Neural cell (in vitro differentiated cells): ENCODE data around the gene INF2.

Experiments used
- EZH2 ChIP-seq: fragments of 200-600, 300-800 bp; shearing (Covaris generic), sonication (generic); IDR thresholded peaks from 2 replicates; pipeline ENCODE4 v1.6.1; 2014; ENCODE audit warnings: antibody characterized with exemption, low read length, borderline replicate concordance, mild to moderate bottlenecking; ENCODE audit not compliant: insufficient read depth, poor library complexity, severe bottlenecking
- POLR2AphosphoS5 ChIP-seq: IDR thresholded peaks from 2 replicates; pipeline ENCODE4 v1.6.1; 2012
- RAD21 ChIP-seq: fragments of 450-650 bp; conservative IDR thresholded peaks from 2 replicates; pipeline ENCODE4 v1.6.1; 2014; ENCODE audit warnings: antibody characterized with exemption, mild to moderate bottlenecking, moderate library complexity
- SMC3 ChIP-seq: fragments of 450-650 bp; conservative IDR thresholded peaks from 2 replicates; pipeline ENCODE4 v1.6.1; 2014; ENCODE audit warnings: antibody characterized with exemption, mild to moderate bottlenecking, moderate library complexity; ENCODE audit not compliant: poor library complexity
- TF ChIP-seq, protein P1 (sequence below): fragments of 450-650 bp; IDR thresholded peaks from 2 replicates; pipeline ENCODE4 v1.5.1; 2014; ENCODE audit warnings: antibody characterized with exemption, mild to moderate bottlenecking, moderate library complexity; ENCODE audit not compliant: poor library complexity, severe bottlenecking
- TF ChIP-seq, protein P2 (sequence below): IDR thresholded peaks from 2 replicates; pipeline ENCODE4 v1.6.1; 2012; ENCODE audit warnings: borderline replicate concordance

DNA sequence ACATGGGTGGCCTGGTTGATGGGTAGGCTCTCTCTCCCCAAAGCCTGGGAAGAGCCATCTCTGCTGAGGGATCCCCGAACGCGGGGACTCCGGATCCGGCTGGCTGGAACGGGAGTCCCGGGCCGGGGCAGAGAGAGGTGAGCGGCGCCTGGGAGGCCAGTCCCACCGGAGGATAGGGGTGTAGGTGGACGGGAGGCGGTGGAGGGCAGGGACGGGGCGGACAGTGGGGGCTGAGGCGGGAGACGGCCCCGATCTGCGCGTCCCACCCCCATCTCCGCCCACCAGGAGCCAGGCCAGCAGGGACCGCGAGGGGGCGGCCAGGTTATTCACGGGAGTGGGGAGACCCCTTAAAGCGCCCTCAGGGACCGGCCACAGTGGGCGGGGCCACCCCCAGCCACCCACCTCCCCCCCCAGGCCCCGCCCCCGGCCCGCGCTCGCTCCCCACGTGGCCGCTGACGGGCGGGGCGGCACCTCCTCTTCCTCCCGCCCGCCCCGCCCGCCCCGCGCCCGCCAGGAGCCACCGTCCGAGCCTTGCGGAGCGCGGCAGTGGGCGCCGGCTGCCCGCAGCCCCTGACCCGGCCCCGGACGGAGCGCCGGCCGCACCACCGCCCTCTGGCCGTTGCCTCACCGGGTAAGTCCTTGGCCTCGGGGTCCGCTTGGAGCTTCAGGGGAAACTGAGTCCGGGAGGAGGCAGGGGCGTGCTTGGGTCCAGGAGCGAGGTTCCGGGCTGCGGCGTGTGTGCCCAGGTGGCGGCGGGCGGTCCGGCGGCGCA lies at the start of gene INF2:
- TF ChIP-seq, protein P1, sequence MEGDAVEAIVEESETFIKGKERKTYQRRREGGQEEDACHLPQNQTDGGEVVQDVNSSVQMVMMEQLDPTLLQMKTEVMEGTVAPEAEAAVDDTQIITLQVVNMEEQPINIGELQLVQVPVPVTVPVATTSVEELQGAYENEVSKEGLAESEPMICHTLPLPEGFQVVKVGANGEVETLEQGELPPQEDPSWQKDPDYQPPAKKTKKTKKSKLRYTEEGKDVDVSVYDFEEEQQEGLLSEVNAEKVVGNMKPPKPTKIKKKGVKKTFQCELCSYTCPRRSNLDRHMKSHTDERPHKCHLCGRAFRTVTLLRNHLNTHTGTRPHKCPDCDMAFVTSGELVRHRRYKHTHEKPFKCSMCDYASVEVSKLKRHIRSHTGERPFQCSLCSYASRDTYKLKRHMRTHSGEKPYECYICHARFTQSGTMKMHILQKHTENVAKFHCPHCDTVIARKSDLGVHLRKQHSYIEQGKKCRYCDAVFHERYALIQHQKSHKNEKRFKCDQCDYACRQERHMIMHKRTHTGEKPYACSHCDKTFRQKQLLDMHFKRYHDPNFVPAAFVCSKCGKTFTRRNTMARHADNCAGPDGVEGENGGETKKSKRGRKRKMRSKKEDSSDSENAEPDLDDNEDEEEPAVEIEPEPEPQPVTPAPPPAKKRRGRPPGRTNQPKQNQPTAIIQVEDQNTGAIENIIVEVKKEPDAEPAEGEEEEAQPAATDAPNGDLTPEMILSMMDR = no peak
- TF ChIP-seq SMC3 (no peak), EZH2 (no peak), RAD21 (no peak), POLR2AphosphoS5 (no peak)
- TF ChIP-seq, protein P2, sequence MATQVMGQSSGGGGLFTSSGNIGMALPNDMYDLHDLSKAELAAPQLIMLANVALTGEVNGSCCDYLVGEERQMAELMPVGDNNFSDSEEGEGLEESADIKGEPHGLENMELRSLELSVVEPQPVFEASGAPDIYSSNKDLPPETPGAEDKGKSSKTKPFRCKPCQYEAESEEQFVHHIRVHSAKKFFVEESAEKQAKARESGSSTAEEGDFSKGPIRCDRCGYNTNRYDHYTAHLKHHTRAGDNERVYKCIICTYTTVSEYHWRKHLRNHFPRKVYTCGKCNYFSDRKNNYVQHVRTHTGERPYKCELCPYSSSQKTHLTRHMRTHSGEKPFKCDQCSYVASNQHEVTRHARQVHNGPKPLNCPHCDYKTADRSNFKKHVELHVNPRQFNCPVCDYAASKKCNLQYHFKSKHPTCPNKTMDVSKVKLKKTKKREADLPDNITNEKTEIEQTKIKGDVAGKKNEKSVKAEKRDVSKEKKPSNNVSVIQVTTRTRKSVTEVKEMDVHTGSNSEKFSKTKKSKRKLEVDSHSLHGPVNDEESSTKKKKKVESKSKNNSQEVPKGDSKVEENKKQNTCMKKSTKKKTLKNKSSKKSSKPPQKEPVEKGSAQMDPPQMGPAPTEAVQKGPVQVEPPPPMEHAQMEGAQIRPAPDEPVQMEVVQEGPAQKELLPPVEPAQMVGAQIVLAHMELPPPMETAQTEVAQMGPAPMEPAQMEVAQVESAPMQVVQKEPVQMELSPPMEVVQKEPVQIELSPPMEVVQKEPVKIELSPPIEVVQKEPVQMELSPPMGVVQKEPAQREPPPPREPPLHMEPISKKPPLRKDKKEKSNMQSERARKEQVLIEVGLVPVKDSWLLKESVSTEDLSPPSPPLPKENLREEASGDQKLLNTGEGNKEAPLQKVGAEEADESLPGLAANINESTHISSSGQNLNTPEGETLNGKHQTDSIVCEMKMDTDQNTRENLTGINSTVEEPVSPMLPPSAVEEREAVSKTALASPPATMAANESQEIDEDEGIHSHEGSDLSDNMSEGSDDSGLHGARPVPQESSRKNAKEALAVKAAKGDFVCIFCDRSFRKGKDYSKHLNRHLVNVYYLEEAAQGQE = no peak
